ENCODE results near the gene TMEM187.
"Not testable (repeated sequence)": the region's sequence is repeated elsewhere in the genome, so short reads cannot be mapped to it uniquely, and the experiment has no call there.

Gene TMEM187

GRCh38 chrX:153974003-153974725, 1.6 kb downstream of the TMEM187 start:
- TF ChIP-seq ZFX (IDR thresholded peaks at IDR 0.05) (no peak), CTCF (conservative IDR thresholded peaks at IDR 0.05) (no peak)
- H3K27ac ChIP-seq, result peak overlapping the region; percentile 100

- peak overlapping the region; percentile 100 for H3K27ac ChIP-seq
- TF ChIP-seq ZFX (IDR thresholded peaks at IDR 0.05) (no peak), CTCF (conservative IDR thresholded peaks at IDR 0.05) (no peak)
Observed at GRCh38 chrX:153974726-153975286, 2.3 kb downstream of the TMEM187 start.

GRCh38 chrX:153980394-153980793, 7.8 kb downstream of the TMEM187 start:
- not testable (repeated sequence) for H3K27ac ChIP-seq

- TF ChIP-seq CTCF (conservative IDR thresholded peaks at IDR 0.05) (no peak), ZFX (IDR thresholded peaks at IDR 0.05) (no peak)
- H3K27ac ChIP-seq, result no peak overlapping the region
Observed at GRCh38 chrX:153981231-153981630, 8.7 kb downstream of the TMEM187 start.

GRCh38 chrX:153981771-153982533, 9.4 kb downstream of the TMEM187 start:
- TF ChIP-seq ZFX (IDR thresholded peaks at IDR 0.05), result no peak
- no peak overlapping the region for H3K27ac ChIP-seq

- no peak overlapping the region for H3K27ac ChIP-seq
- TF ChIP-seq CTCF (conservative IDR thresholded peaks at IDR 0.05) (no peak), ZFX (IDR thresholded peaks at IDR 0.05) (no peak)
Observed at GRCh38 chrX:153983321-153983801, 10.8 kb downstream of the TMEM187 start.

- no peak overlapping the region for H3K27ac ChIP-seq
- TF ChIP-seq ZFX (IDR thresholded peaks at IDR 0.05) (no peak), CTCF (conservative IDR thresholded peaks at IDR 0.05) (no peak)
Observed at GRCh38 chrX:153984351-153985178, 12.0 kb downstream of the TMEM187 start.
